CD4-positive, alpha-beta T cell treated with Interleukin-15 for 4 hours (primary cell): ENCODE measurements around the gene E2F7.

ENCODE experiments used
- DNase-seq: peaks from one replicate; pipeline ENCODE4 v3.0.0-alpha.2; 2020; ENCODE audit warnings: low spot score

Gene E2F7

DNA sequence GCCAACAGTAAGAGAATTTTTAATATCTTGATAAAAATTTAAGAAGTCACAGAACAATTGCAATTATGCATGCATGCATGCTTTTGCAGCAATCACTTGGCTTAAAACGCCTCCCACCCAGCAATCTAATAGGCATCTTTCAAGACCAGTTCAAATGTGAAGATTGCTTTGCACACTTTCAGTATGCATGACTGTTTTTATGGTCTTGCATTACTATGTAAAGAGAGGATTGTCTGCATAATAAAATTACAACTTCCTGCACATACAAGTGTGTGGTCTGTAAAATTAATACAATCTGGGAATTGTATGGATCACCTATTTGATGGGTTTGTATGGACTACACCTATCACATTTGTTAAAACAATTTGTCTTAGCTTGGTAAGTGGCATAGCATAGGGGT, 48.8 kb downstream of the E2F7 start:
- DNase-seq, result no peak

GRCh38 chr12:77013091-77013490, 52.3 kb downstream of the E2F7 start:
- no peak for DNase-seq

DNA sequence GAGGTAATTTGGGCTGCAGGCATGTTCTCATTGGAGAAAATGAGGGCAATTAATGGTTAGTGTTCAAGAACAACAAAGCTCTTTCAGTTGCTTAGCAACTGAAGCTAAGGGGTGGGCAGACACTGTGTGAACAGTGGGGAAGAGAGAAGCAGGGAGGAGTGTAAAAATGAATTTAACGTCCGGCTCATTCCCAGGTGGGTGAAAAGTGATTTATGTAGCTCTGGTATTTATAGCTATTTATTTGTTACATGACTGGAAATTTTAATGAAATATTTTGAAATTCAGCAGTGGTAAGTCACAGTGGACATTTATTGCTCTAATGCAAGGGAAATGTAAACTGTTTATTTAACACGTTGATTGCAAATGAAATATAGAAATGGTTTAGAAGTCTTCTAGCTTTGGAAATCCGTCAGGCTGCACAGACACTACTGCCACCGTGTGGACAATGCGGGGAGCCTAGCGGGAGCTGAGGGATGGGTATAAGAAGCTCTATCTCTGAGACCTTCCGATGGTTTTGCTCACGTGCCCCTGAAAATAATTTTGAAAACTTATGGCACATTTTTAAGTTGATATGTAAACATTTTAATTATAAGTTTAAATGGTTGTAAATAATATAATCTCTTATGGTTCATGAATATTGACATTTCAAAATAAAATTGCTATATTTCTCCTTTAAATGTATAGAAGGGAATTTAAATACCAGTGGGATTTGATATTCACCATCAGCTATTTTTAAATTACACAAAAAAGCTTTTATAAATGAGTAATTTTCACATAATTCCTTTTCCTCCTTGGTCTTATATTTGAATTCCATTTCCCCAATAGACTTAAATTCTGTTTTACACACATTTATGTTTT, 54.4 kb downstream of the E2F7 start:
- peak; percentile 60 for DNase-seq

DNA sequence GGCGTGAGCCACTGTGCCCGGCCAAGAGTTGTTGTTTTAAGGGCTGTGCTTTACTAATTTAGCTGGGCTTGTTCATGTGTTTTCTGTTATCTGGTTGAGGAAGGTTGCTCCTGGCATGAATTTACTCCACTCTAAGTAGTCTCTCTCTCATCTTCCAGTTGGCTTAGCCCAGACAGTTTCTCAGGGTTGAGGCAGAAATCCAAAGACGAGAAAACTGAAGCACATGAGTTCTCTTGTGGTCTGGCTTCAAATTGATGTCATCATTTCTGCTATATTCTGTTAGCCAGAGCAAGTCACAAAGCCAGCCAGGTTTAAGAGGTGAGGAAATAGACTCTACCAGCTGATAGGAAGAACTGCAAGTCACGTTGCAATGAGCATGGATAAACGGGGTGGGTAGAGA, 57.9 kb downstream of the E2F7 start:
- DNase-seq, result no peak

GRCh38 chr12:77005611-77006098, 59.7 kb downstream of the E2F7 start:
- DNase-seq, result no peak

GRCh38 chr12:77003914-77004313, 61.5 kb downstream of the E2F7 start:
- DNase-seq, result no peak

DNA sequence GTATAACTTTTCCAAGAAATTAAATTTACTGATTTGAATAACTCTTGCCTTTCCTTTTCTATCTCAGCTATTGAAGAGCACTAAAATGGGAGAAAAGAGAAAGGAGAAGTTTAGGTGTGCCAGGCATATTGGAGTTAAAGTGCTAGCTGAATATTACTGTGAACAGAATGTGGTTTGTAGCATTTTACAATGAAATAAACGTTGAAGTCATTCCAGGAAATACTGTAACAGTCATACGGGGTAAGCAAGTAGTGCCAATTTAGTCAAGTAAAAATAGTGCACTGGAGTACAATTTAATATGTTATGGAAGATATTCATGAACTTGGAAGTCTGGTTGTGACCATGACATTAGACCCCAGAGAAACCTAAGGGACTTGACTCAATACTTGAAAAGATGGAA, 62.1 kb downstream of the E2F7 start:
- no peak for DNase-seq

GRCh38 chr12:77002382-77002781, 63.0 kb downstream of the E2F7 start:
- no peak for DNase-seq

DNA sequence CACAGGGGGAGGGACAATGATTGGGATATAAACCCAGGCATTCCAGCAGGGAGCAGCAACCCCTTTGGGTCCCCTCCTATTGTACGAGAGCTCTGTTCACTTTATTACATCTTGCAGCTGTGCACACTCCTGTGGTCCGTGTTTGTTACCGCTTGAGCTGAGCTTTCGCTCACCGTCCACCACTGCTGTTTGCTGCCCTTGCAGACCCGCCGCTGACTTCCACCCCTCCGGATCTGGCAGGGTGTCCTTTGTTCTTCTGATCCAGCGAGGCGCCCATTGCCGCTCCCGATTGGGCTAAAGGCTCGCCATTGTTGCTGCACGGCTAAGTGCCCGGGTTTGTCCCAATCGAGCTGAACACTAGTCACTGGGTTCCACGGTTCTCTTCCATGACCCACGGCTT, 64.1 kb downstream of the E2F7 start:
- no peak for DNase-seq

- DNase-seq, result no peak
Measured at GRCh38 chr12:76998908-76999556, 66.3 kb downstream of the E2F7 start.

DNA sequence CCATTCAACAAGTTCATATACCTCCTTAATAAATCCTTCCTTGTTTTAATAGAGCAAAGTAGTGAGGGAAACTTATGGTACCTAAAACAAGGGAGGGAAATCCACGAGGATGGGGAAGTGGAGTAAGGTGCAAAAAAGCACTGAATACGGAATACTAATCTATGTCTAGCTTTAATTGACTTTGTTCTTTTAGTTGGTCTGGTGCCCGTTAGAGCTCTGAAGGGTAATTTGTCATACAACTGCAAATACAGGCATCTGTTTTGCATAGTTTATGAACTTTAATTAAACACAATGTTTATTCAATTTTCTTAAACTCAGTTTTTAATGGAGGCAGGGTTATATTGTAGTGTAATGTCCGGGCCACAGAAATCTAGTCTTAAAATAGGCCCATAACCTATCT, 67.0 kb downstream of the E2F7 start:
- no peak for DNase-seq

GRCh38 chr12:76997011-76997780, 68.2 kb downstream of the E2F7 start:
- DNase-seq, result no peak

DNA sequence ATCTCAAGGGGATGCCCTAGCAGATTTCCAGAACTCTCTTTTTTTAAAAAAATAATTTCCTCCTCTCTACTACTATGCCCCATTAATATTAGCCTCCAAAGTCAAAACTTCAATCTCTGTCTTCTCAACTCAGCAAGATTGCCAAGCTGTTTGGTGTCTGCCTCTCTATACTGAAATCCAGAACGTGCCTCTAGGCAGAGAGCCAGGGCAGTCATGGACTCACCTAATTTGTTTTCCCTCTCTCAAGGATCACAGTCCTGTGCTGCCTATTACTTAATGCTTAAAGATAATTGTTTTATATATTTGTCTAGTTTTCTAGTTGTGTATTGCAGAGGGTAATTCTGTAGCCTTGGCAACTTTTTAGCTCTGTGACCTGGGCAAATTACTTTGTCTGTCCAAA, 74.7 kb downstream of the E2F7 start:
- DNase-seq, result no peak

GRCh38 chr12:76984566-76984965, 80.8 kb downstream of the E2F7 start:
- DNase-seq, result no peak

GRCh38 chr12:76983420-76983819, 81.9 kb downstream of the E2F7 start:
- DNase-seq, result no peak

GRCh38 chr12:76980196-76980595, 85.2 kb downstream of the E2F7 start:
- no peak for DNase-seq

GRCh38 chr12:76976777-76977382, 88.5 kb downstream of the E2F7 start:
- no peak for DNase-seq
